NCI-H1048 (cell line): ENCODE measurements around the gene AURKA.
"Not testable (repeated sequence)": the region's sequence is repeated elsewhere in the genome, so short reads cannot be mapped to it uniquely, and the experiment has no call there.

Source experiments
- DNase-seq: peaks from one replicate; lab custom pipeline; 2025; lab: John Stamatoyannopoulos, UW

The AURKA gene

DNA sequence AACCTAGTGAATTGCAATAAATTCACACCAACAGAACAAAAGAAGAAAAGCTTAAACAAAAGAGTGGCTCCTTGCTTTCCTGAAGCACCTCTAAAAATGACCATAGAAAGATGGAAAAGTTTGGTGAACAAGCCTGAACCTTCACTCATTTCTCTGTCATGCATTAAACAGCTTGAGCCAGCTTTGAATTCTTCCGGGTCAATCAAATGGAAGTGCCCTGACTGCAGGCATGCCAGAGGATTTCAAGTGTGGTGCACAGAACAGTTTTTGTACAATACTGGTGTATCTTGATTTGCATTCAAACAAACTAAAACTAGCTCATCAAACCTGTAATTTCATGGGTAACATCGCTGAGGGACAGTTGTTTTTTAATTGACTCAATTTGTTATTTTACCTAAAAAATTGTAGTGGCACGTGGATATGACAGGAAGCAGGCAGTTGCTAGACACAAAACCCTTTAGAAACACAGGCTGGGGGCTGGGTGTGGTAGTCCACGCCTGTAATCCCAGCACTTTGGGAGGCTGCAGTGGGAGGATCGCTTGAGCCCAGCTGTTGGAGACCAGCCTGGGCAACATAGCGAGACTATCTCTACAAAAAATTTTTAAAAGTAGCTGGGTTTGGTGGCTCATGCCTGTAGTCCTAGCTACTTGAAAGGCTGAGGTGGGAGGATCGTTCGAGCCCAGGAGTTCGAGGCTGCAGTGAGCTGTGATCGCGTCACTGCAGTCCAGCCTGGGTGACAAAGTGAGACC is 29.1 kb upstream of the AURKA start:
- no peak for DNase-seq

DNA sequence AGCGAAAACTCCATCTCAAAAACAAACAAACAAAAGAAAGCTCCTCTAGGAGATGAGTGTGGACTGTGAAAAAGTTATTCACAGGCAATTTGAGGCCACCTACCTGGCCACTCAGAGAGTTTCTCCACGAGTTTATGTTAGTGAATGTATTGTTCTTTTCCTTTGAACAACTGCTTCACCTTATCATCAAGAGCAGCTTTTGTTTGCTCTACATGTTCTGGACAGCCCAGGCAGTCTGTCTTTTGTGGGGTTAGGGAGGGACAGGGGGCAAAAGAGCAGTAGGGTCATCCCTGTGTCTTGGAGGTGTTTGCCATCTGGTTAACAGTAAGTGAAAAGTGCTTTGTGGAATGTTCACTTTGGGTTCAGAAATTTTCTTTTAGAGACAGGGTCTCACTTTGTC is 28.0 kb upstream of the AURKA start:
- no peak for DNase-seq

DNA sequence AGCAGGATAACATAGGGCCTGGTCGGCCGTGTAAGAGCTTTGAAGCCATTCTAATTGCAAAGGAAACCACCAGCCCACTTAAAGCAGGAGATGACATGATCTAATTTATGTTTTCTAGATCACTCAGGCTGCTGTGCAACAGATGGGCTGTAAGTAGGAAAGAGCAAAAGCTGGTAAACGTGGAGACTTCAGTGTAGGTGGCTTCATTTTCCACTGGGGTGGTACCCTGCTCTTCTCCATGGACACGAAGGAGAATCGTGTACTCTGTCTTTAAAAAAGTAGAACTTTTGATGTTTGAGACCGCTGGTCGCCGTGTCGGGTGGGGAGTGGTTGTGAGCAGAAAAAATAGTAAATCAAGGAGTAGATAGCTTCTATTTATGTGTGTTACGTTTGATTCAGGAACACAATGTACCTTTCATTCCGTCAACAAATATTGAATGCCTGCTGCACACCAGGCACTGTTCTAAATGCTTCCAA is 26.4 kb upstream of the AURKA start:
- no peak for DNase-seq

DNA sequence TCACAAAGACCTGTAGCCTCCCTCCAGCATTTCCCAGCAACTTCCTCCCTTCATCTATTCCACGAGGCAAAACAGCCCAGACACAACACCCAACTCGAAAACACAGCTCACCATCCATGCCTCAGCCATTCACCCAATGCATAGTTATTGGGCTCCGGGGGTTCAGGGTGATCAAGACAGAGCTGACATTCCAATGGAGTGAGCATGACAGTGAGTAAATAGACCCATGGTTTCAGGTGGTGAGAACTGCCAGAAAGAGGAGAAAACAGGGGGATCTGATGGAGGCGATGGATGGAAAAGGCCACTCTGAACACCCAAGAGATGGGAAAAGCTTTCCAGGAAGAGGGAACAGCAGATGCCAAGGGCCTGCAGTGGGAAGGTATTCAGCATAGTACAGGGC is 25.9 kb upstream of the AURKA start:
- DNase-seq: no peak

DNA sequence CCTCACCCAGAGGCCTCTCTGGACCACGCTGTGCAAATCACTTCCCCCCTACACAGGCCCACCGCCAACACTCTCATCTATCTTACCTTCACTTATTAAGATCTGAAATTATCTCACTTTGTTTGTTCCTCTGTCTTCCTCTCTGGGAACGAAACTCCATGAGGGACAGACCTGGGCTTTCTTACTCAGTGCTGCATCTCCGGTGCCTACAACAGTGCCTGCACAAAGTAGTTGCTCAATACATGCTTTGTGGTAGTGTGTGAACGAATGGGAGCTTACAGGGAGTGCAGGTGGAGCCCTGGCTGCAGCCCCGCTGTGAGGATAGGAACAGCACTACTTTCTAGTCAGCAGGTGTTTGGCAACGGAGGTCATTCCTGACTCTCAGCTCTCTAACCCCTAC is 25.4 kb upstream of the AURKA start:
- DNase-seq: no peak

DNA sequence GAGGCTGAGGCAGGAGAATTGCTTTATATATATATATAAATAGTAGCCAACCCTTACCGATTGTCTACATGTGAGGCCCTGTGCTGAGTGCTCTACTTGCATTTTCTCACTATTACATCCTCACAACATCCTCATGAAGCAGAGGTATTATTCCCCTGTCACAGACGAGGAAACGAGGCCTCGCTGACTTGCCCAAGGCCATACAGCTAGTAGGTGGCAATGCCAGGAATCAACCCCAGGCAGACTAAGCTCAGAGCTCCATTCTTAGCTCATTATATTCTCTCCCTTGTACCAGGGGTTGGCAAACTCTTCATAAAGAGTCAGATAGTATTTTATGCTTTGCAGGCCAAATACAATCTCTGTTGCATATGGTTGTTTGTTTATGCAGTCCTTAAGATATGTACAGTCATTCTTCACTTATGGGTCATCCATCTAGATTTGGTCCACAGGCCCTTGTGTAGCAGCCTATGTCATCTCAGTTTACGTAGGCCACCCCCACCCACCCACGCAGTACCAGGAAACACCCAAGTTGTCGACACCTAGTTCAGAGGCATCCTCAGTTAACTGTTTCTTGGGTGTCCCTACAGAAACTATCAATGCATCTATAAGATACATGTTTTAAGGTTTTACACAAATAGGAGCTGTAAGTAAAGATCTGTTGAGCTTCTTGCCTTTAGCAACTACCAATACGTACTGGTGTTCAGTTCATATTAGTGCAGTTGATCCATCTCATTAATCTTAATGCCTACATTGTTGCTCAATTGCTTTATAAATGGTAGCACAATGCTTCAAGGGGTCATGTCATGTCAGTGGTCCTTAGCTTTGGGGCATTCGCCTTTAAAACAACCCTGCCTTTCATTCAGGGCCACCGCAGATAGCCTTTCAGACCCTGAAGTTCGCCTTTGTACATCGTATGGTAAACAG is 23.1 kb upstream of the AURKA start:
- DNase-seq: no peak

DNA sequence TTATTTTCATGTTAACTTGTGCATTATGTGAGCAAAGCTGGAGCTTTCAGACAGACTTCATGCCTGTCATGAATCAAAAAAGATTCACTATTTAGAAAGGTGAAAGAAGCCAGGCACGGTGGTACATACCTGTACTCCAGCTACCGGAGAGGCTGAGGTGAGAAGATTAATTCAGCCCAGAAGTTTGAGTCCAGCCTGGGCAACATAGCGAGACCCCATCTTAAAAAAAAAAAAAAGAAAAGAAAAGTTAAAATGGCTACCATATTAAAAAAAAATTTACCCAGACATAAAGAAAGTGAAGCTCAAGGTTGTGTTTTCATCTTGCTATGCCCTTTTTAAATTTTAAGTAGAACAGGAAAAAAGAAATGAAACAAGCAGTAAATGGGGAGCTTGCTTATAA is 20.9 kb upstream of the AURKA start:
- DNase-seq: no peak

DNA sequence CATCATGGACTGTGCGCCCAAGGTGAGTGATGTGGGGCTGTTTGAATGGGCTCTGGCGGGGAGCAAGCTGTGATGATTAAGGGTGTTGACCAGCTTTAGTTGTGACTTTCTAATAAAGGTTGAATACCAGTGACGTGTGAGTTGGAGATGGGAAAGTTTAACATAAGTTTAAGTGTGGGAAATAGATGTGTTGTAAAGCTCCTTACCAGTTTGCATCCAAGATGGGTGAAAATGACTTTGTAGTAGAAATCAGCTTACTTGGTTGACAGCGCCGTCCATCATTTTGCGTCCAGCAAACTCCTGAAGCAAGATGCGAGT is 20.4 kb upstream of the AURKA start:
- DNase-seq: no peak

DNA sequence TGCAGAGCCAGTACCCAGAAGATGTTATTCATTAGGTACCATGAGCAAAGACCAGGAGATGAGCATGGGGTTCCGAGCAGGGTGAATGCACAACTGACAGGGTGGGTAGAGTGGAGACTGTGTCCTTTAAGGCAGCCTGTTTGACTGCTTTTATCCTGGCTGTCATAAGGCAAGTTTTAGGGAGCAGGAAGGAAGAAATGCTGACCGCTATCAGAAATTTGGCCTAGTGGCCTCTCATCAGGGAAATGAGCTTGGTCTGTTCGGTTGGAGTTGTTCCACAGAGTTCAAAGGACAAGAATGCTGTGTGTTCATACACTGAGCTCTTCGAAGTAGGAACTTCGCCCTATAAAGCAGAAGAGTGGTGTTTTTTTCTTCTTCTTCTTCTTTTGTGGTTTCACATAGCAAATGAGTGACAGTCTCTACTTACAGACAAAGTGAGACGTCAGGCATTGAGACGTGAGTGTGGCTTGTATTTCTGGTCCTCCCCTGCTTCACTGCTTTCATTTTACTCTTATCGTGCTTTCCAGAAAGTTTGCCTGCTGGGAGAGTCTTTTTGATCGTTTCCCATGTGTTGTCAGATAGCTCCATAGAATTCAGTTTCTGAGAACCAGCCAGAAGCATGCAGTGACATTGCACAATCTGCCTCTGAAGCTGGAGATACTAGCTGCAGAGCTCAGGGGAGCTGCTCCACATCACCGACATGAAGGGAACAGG is 19.9 kb upstream of the AURKA start, which contains the start of gene CASS4:
TSS of gene CASS4 (plus strand) at position 502 of the 714 bp plus-strand sequence. CDS start at position 701, 199 bp downstream.
- DNase-seq: no peak

DNA sequence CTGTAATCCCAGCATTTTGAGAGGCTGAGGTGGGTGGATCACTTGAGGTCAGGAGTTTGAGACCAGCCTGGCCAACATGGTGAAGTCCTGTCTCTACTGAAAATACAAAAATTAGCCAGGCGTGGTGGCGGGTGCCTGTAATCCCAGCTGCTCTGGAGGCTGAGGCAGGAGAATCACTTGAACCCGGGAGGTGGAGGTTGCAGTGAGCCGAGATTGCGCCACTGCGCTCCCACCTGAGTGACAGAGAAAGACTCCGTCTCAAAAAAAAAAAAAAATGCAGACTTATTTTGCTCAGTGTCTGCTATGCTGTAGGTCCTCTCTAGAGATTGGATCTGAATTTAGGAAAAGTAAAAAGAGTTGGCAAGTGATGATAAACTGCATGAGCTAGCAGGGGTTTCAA is 19.3 kb upstream of the AURKA start:
- DNase-seq: not testable (repeated sequence)

DNA sequence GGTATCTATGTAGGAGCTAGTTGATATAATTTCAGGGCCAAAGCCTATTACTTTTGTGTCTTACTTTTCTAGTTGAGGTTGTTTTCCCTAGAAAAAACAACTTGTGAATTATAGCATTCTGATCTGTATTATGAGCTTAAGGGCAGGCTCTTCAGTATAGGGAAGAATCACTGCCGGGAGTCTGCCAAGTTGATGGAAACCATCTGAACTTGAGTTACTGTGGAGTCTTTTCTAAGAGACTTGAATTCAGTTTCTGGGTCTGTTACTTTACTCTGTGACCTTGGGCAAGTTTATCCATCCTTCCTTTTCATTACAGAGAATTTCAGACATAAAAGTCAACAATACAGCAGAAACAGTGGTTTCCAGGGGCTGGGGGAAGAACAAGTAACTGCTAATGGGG is 17.9 kb upstream of the AURKA start:
- no peak for DNase-seq

DNA sequence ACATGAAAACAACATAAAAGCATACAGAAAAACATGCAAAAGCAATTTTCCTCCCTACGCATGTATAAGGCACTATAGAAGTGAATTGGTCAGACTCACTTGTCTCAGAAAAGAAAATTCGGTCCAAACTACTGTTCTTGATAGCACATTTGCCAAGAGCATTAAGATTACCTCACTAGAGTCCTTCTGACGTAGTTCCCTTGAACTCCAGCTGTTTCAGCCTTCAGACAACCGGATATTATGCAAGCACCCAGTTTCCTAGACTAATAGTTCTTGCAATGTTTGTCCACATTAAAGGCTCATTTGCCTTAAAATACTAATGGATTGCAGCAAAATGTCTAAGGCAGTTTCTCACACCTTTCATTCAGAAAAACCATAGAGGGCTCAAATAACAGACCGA is 17.5 kb upstream of the AURKA start:
- no peak for DNase-seq

DNA sequence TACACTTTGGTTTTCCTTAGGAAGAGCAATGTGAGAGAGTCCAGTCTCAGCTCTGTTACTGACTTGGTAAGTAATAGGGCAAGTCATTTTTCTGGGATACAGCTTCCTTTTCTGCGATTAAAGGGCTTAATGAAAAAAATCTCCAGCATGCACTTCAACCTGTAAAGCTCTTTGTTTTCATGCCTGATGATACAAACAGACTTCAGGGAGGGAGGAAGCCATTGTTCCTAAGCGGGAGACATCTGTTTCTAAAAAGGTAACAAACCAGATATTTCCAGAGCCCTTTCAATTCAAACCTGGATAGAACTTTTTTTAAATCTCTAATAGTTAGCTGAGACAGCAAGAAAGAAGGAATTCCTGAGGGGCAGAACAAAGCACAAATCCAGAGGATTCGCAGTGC is 14.9 kb upstream of the AURKA start:
- no peak for DNase-seq

DNA sequence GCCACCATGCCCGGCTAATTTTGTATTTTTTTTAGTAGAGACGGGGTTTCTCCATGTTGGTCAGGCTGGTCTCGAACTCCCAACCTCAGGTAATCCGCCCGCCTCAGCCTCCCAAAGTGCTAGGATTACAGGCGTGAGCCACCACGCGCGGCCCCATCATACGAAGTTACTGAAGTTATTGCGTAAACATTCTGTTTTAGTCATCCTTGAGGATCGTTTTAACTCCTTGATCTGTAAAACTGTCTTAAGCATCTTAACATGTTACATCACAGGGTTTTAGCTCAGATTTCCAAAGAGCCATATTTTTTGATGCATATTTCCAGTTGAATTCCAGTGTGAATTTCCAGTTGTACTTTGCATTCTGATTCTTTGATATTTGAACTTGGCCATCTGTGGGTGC is 13.3 kb upstream of the AURKA start:
- not testable (repeated sequence) for DNase-seq

DNA sequence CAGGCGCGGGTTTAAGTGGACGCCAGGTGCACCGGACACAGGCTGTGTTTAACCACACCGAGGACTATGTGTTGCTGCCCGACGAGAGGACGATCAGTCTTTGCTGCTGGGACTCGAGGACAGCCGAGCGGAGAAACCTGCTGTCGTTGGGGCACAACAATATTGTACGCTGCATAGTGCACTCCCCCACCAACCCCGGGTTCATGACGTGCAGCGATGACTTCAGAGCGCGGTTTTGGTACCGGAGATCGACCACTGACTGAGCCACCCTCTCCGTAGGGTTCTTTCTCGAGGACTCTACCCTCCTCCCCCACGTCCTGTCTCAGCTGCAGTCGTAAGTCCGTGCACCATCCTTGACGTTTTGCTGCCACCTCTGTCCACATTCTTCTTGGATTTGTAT is 11.4 kb upstream of the AURKA start:
- DNase-seq: no peak

DNA sequence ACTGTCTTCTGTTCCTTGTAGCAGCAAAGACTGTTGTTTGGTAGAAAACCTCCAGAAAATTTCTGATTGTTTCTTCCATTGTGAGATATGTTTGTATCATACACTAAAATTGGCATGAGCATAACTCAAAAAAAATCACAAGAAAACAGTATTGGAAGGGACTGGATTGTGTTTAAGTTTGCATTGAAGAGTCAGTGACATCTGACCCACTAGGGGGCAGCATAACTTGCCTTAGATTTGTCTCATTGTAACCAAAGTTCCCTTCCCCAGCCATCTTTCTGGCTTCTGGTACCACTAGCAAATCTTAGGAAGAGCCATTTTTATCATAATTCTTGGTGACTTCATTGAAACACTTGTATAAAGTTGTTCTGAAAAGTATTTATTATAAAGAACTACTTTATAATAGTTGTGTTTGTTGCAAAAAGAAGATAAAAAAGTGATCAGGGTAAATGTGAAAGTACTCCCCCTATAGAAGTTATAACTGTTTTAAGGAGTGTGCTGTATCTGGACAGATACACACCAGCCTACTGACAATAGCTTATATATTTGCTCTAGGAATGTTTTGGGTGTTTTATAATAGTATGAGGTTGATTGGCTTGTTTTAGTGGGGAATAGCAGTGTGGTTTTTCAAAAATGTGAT is 8.1 kb upstream of the AURKA start:
- DNase-seq: no peak

DNA sequence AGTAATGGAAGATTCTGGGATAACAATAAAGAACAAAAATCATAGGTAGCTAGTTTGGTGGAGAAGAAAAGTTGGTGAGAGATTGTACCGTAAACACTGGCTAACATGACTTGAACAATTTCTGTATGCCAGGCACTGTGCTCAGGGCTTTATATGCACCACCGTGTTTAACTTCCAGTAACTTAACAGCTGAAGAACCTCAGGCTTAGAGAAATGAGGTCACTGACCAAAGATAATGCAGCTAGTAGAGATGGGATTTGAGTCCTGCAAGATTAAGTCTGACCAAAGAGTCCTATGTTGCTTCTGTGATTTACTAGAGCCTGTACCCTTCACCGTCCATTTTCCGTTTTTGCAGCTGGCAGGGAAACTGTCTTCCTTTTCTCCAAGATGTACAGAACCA is 3.2 kb upstream of the AURKA start:
- DNase-seq: no peak

DNA sequence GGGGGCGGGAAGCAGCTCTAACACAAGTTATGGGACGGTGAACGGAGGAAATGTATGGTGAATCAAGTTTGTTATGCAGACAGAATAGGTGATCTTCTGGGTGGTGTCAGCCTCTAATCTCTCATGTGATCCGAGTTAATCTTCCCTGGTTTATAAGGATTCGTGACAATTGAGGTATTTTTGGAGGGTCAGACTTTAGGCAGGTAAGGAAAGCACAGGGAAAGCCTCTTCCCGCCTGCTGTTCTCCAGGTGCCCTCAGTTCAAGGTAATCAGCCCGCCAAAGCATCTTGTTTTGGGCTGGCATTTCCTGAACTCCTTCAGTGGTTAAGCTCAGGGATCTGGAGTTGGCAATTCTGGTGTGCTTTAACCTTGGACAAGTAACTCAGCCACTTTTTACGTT is 1.6 kb upstream of the AURKA start:
- DNase-seq: no peak

DNA sequence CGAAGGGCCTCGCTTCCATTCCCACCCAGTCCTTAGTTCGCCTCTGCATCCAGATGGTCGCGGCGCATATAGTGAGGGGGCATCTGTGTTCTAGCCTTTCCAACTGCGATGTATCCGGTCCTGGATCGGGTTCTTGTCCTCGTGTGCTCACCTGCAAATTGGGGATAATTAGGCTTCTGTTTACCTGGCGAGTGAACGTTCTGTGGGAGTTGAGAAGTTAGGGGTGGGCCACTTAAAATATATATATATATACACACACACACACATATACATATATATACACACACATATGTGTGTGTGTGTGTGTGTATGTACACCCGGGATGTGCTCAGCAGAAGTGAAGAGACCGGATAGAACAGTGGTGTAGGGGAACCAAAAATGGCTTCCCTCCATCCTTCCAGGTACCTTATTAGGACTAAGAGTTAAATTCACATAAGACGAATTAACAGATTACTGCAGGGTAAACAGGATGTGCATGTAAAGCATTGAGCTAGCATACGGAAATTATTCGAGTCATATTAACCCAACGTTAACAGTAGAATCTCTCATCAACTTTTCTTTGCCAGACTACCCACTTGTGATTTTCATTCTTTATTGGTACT is 967 bp upstream of the AURKA start:
- no peak for DNase-seq

DNA sequence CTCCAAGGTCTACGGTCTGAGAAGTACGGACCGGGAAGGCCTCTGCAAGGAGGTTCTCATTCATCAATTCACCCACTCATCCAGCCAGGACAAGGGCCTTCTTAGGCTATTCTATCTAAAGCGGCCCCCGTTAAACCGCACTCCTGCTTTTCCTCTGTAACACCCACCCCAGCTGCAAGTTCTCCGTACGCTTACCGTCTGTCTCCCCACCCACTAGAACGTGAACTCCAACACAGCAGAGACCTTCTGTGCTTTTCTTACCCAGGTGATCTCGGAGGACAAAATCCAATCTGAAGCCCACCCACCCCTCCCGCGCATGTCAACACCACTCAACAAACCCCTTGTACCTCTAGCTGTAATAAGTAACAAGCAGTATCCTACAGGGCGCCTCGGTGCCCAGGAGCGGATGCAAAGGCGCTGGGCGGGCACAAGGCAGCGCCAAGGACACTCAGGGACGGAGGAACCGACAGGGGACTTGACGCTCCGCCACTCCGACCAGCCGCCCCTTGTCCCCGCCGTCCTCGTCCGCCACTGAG is 351 bp downstream of the AURKA start:
- no peak for DNase-seq

DNA sequence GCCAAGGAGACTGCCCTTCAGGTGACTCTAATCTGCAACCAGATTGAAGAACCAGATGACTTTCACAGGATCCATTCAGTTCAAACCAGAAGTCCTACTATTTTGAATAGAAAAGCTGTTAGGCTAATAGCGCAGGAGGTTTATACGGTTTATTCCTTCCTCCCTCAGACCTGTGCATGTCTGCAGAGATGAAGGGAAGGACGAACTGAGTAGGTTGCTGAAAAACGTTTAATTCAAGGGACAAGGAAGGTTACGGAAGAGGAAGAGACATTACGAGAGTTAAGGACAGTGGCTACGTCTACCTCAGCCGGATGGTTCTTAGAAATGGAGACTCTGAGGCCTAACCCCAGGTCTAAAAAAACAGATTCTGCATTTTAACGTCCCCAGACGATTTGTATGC is 978 bp downstream of the AURKA start:
- no peak for DNase-seq
